Measurements from ENCODE around the gene USP2. TPM values are rescaled to one million over a fixed set of nuclear protein-coding genes. Genes with fewer than 3 reads are reported as not detected.

USP2 gene
- total RNA-seq, 3 donors from 2014 or later: 16.9 to 84.3 (median 26.7) TPM

- Histone ChIP-seq H3K9me3 (no peaks in the 10 kb centered on the region), H3K4me3 (no peak overlapping the region), H3K4me1 (ENCODE audit: low read depth) (peaks cover 11% of the 10 kb centered on the region), H3K36me3 (ENCODE audit: low read depth) (no peaks in the 10 kb centered on the region)
- DNase-seq (no peak), ATAC-seq (no peak)
- TF ChIP-seq, protein P1, sequence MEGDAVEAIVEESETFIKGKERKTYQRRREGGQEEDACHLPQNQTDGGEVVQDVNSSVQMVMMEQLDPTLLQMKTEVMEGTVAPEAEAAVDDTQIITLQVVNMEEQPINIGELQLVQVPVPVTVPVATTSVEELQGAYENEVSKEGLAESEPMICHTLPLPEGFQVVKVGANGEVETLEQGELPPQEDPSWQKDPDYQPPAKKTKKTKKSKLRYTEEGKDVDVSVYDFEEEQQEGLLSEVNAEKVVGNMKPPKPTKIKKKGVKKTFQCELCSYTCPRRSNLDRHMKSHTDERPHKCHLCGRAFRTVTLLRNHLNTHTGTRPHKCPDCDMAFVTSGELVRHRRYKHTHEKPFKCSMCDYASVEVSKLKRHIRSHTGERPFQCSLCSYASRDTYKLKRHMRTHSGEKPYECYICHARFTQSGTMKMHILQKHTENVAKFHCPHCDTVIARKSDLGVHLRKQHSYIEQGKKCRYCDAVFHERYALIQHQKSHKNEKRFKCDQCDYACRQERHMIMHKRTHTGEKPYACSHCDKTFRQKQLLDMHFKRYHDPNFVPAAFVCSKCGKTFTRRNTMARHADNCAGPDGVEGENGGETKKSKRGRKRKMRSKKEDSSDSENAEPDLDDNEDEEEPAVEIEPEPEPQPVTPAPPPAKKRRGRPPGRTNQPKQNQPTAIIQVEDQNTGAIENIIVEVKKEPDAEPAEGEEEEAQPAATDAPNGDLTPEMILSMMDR (IDR thresholded peaks at IDR 0.05): no peak
- intact Hi-C loops (cut with DNase I, micrococcal nuclease): no loop called here
Observed at GRCh38 chr11:119361941-119362725, 19.4 kb downstream of the USP2 start.

DNA sequence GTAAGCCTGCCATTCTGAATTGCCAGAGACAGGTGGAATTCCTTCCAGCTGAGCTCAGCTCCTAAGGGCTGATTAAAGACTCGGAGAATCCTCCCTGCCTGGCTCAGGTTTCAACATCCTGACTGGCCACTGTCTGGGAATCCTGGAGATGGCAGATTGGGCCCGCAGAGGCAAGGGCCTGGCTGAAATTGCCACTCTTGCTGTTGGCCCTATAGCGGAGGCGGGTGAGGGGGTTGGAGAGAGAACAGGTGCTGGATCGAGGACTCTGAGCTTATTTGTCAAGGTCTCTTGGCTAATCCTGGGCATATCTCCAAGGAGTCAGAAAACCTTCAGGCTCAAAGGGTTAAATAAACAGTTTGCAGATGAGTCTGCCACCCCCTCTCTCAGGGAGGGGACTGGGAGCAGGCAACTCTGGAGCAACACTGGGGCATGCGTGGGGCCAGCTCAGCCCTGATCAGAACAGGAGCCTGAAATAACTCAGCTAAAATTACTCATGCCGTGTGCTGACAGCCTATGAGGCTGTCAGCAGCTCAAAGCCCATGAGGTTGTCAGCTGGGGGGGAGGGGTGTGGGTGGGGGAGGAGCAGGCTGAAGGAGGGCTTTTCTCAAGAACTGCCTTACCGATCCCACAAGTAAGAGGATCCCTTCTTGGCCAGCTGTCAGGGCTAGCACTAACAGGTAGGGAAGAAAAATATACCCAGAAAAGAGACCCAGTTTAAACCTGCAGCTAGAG lies 20.3 kb downstream of the USP2 start:
- Histone ChIP-seq H3K9me3 (no peaks in the 10 kb centered on the region), H3K4me1 (ENCODE audit: low read depth) (peaks cover 9% of the 10 kb centered on the region), H3K4me3 (no peak overlapping the region), H3K36me3 (ENCODE audit: low read depth) (no peaks in the 10 kb centered on the region)
- ATAC-seq (peak; percentile 6), DNase-seq (peak in 1 of 3 donors; percentile 28)
- intact Hi-C loops (cut with DNase I, micrococcal nuclease): no loop called here
- TF ChIP-seq, protein P1 (IDR thresholded peaks at IDR 0.05): no peak

DNA sequence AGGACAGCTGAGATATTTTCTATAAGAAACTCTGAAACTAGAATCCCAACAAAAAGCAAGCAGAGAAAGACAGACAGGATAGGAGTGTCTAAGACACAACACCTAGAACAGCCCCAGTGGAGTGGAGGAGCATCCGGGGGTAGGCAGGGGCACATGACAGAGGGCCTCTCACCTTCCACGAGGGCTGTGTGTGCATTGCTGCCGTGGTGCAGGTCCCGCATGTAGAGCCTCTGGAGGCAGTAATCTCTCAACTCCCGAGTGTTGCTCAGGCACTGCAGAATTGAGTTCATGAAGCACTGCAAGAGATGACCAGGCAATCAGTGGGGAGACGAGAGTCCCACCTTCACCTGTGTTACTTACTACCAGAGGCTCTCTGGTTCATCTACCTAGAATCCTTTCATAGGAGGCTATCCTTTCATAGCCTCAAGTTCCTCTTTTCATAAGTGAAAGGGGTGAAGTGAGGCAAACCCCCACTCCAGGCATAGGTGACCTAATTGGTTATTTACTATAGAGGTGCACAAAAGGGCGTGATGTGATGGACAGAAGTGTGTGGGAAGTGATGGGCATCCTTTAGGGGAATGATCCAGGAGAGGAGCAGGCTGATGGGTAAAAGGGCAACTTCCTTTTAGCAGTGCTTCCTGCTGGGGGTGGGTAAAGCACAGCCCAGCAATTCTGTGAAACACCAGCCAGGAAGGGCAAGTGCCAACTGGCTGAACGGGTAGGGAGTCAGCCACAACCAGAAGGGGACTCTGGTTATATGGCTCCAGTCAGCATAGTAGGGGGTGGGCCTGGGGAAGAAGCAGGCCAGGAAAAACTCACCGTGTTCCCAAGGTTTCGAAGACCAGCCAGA lies 21.9 kb downstream of the USP2 start:
- TF ChIP-seq, protein P1 (IDR thresholded peaks at IDR 0.05): no peak
- ATAC-seq (no peak), DNase-seq (peak in 2 of 3 donors; percentile 16 to 25)
- Histone ChIP-seq H3K36me3 (ENCODE audit: low read depth) (no peaks in the 10 kb centered on the region), H3K9me3 (no peaks in the 10 kb centered on the region), H3K4me1 (ENCODE audit: low read depth) (peaks cover 7% of the 10 kb centered on the region), H3K4me3 (no peak overlapping the region)
- intact Hi-C loops (cut with DNase I, micrococcal nuclease): no loop called here

GRCh38 chr11:119357074-119357473 lies 24.4 kb downstream of the USP2 start:
- intact Hi-C loops (cut with DNase I, micrococcal nuclease): no loop called here
- Histone ChIP-seq H3K4me1 (ENCODE audit: low read depth) (peaks cover 11% of the 10 kb centered on the region), H3K4me3 (no peak overlapping the region), H3K9me3 (no peaks in the 10 kb centered on the region), H3K36me3 (ENCODE audit: low read depth) (no peaks in the 10 kb centered on the region)
- peak in 2 of 3 donors; percentile 14 to 25 for DNase-seq
- no peak for ATAC-seq
- TF ChIP-seq, protein P1 (IDR thresholded peaks at IDR 0.05): no peak

DNA sequence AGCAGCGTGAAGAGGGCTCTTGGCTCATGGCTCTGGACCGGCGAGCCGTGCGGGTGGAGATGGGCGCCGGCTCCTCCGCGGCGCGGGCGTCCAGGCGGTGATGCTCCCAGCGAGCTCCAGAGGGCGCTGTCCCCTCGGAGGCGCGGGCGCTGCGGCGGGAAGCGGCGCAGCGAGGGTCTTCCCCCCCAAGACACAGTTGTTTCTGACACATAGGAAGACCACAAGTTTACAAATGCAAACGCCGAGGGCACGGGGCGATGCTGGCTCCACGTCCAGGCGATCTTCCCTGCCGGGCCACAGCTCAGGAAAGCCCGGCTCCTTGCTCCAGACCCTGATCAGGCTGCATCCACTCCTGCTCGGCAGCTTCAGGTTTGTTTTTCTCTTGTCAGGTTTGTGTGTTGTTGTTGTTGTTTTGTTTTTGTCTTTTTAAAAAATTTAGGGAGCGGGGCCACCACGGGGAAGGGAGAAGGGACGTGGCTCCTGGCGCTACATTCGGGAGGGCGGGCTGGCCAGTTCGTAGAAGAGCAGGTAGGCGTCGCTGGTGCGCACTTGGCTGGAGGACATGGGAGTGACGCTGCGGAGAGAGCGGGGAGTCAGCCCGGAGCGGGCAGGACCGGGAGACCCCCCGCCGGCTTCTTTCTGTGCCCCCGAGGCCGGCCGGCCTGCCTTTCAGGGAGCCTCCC lies 25.0 kb downstream of the USP2 start:
- Histone ChIP-seq H3K9me3 (no peaks in the 10 kb centered on the region), H3K36me3 (ENCODE audit: low read depth) (no peaks in the 10 kb centered on the region), H3K4me1 (ENCODE audit: low read depth) (peaks cover 11% of the 10 kb centered on the region), H3K4me3 (no peak overlapping the region)
- TF ChIP-seq, protein P1 (IDR thresholded peaks at IDR 0.05): peak; percentile 81
- DNase-seq (peak; percentile 85 to 89 (median 88)), ATAC-seq (peak; percentile 91)
- intact Hi-C loops (cut with DNase I, micrococcal nuclease): no loop called here

Data from mucosa of descending colon (tissue), 3 donors.